GM18508 (cell line): ENCODE data around the gene ADGRF3.
"Not testable (repeated sequence)": the region's sequence is repeated elsewhere in the genome, so short reads cannot be mapped to it uniquely, and the experiment has no call there.

Experiments used
- ATAC-seq: cut with Tn5 transposase; IDR thresholded peaks from one replicate; pipeline ENCODE4 v1.9.1; 2021; ENCODE audit warnings: moderate number of reproducible peaks; ENCODE audit not compliant: insufficient read depth, unreplicated experiment

ADGRF3 gene, protein sequence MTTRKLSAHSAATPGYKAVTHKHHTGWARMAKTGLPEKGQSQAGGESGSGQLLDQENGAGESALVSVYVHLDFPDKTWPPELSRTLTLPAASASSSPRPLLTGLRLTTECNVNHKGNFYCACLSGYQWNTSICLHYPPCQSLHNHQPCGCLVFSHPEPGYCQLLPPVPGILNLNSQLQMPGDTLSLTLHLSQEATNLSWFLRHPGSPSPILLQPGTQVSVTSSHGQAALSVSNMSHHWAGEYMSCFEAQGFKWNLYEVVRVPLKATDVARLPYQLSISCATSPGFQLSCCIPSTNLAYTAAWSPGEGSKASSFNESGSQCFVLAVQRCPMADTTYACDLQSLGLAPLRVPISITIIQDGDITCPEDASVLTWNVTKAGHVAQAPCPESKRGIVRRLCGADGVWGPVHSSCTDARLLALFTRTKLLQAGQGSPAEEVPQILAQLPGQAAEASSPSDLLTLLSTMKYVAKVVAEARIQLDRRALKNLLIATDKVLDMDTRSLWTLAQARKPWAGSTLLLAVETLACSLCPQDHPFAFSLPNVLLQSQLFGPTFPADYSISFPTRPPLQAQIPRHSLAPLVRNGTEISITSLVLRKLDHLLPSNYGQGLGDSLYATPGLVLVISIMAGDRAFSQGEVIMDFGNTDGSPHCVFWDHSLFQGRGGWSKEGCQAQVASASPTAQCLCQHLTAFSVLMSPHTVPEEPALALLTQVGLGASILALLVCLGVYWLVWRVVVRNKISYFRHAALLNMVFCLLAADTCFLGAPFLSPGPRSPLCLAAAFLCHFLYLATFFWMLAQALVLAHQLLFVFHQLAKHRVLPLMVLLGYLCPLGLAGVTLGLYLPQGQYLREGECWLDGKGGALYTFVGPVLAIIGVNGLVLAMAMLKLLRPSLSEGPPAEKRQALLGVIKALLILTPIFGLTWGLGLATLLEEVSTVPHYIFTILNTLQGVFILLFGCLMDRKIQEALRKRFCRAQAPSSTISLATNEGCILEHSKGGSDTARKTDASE

DNA sequence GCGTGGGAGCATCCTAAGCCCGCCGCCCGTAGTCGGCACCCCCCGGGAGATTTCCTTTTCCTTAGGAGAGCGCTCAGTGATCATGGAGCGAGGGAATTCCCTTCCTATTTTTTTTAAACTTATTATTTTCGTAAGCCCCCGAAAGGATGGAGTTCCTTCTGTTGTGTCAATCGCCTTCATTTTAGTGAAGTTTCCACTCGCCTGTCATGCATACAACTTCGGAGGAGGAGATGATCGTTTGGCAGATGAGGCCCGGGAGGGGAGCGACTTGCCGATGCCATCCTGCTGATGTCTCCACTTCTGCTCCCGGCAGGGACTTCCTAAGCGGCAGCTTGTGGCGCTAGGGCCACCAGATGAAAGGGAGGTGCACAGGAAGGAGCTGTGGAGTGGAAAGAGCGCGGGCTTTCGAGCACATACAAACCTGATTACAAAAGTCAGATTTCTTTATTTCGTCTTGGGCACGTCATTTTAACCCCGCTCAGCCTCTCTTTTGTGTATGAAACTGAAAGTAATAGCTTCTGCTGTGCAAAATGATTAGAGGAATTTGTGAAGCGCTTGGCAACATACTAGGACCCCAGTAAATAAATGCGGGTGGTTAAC lies at the start of gene ADGRF3:
ADGRF3 (minus strand) TSS at position 336 of the 600 bp plus-strand sequence. CDS start 555 bp downstream, outside the sequence.
- no peak for ATAC-seq

- ATAC-seq, result no peak
These were observed 48.8 kb upstream of the ADGRF3 start for GRCh38 chr2:26395394-26395793.

DNA sequence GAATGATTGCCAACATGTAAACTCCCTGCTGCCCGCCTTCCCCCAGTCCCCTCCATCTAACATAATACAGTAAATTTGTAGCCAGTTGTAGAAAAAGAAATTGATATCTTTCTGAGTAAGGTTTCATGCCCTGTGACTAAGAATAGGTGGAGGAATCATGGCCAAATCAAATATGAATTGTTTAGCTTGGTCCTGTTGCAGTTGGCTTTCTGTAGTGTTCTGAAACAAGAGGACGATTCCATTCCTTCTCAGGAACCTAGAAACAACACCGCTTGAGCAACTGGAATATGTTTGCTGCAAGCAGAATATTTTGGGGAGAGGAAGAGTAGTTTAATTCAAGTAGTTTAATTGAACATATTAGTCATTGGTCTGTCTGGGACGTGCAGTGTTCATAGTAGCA lies 48.1 kb upstream of the ADGRF3 start:
- ATAC-seq, result no peak

- no peak for ATAC-seq
These were observed 40.6 kb upstream of the ADGRF3 start for GRCh38 chr2:26387189-26387588.

DNA sequence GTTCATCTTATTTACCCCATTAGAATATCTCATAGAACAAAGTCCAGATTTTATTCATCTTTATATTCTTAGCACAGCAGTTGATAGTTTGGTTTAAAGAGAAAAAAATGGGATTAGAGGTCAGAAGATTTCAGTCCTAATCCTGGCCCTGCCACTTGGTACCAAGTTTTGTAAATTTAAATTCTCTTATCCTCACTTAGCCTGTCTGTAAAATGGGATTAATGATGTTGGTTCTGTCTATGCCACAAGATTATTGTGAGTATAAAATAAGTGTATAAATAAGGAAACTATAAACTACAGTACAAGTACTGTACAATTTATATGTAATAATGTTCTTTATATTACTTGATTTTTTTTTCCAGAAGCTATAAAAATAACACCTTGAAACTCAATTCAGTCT lies 38.0 kb upstream of the ADGRF3 start:
- ATAC-seq, result no peak

GRCh38 chr2:26384183-26384582 lies 37.6 kb upstream of the ADGRF3 start:
- ATAC-seq, result no peak

GRCh38 chr2:26382564-26382963 lies 36.0 kb upstream of the ADGRF3 start:
- no peak for ATAC-seq

DNA sequence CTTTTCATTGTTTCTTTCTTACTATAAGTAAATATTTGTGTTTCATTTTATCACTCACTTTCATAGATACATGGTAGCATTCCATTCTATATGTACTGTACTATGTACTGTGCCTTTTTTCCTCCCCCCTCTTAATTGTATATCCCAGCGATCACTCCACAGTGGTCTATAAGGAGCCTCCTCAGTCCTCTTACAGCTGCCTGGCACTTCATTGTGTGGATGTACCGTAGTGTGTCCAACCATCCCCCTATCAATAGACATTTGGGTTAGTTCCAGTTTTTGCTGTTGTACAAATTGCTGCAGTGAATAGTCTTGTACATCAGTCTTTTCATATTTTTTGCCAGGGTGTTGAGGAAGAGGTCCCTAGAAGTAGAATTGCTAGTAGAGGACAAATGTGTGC lies 33.7 kb upstream of the ADGRF3 start:
- ATAC-seq, result no peak

- no peak for ATAC-seq
These were observed 30.2 kb upstream of the ADGRF3 start for GRCh38 chr2:26376799-26377198.

GRCh38 chr2:26370909-26371308 lies 24.3 kb upstream of the ADGRF3 start:
- ATAC-seq, result not testable (repeated sequence)

DNA sequence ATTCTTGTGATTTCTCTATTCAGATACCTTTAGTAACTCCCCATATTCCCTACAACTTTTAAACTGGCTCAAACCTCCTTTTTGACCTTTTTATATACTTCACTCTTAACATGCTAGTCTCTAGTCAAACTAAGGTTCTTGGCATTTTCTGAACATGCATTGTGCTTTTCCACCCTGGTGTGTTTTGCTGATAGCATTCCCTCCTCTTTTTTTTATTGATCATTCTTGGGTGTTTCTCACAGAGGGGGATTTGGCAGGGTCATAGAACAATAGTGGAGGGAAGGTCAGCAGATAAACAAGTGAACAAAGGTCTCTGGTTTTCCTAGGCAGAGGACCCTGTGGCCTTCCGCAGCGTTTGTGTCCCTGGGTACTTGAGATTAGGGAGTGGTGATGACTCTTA lies 23.1 kb upstream of the ADGRF3 start:
- not testable (repeated sequence) for ATAC-seq

GRCh38 chr2:26366957-26367356 lies 20.4 kb upstream of the ADGRF3 start:
- ATAC-seq, result no peak

GRCh38 chr2:26364669-26365068 lies 18.1 kb upstream of the ADGRF3 start:
- ATAC-seq, result no peak

GRCh38 chr2:26363958-26364357 lies 17.4 kb upstream of the ADGRF3 start:
- no peak for ATAC-seq

GRCh38 chr2:26363323-26363722 lies 16.7 kb upstream of the ADGRF3 start:
- no peak for ATAC-seq

- no peak for ATAC-seq
These were observed 13.4 kb upstream of the ADGRF3 start for GRCh38 chr2:26359886-26360473.

- no peak for ATAC-seq
These were observed 10.2 kb upstream of the ADGRF3 start for GRCh38 chr2:26356771-26357170.

GRCh38 chr2:26356111-26356510 lies 9.5 kb upstream of the ADGRF3 start:
- no peak for ATAC-seq

GRCh38 chr2:26355038-26355995 lies 8.7 kb upstream of the ADGRF3 start:
- ATAC-seq, result no peak
